Skeletal muscle cell (primary cell): Measurements from ENCODE around the gene EFCAB6.

ENCODE experiments used
- DNase-seq: peaks from one replicate; pipeline ENCODE4 v3.0.0-alpha.2; 2010; ENCODE audit warnings: low read depth
- H3K4me3 ChIP-seq: 2 replicates; pipeline ENCODE4 v1.5.1; 2011; ENCODE audit warnings: low read depth, mild to moderate bottlenecking, control low read depth, low read length, moderate library complexity

EFCAB6 gene

DNA sequence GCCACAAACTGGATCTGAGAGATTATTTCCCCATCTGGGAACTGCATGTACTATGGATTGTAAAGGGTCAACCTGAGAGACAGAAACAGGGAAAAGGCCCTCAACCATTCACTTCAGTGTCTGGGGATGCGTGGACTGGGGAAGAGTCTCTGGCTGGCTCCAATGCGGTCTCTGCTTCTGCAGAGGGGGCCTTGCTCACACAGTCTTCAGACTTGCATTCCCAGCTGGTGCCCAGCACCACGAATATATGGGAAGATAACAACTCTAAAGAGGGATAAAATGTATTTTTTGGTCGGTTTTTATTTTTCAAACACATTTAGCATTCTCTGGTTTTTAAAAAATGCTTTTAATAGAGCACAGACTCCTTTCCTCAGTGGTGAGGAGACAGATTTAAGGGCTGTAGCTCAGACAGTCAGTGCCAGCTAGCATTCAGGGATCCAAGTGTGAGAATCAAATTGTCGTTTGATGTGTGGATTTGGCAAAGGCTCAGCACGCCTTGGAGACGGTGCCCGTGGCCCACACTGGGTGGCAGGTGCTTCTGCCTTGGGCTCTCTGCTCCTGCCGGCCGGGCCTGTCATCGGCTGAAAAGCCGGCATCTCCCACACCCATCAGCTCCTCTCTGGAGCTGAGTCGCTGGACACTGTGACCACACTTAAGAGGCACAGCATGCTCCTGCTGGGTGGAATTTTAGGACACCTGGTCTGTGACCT lies 8.0 kb upstream of the EFCAB6 start:
- no peak overlapping the region for H3K4me3 ChIP-seq
- DNase-seq, result no peak

- no peak overlapping the region for H3K4me3 ChIP-seq
- no peak for DNase-seq
These were observed 7.4 kb upstream of the EFCAB6 start for GRCh38 chr22:43819421-43819921.

GRCh38 chr22:43818981-43819380 lies 6.9 kb upstream of the EFCAB6 start:
- no peak overlapping the region for H3K4me3 ChIP-seq
- no peak for DNase-seq

DNA sequence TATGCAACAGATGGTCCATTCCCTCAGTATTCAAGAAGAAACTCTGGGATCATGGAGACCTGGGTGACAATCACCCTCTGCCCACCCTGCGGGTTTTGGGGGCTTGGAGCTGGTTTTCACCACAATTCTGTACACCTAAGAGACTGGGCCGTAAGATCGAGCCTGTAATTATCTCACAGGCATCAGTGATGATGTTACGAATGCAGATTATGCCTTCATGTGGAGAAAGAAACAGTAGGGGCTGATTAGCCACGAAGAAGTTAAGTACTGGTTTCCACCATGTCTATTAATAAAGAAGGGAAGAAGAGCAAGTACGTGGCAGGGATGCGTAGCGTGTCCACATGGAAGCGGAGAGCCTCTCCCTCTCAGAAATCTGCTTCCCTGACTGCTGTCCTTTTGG lies 5.3 kb upstream of the EFCAB6 start:
- no peak overlapping the region for H3K4me3 ChIP-seq
- no peak for DNase-seq

DNA sequence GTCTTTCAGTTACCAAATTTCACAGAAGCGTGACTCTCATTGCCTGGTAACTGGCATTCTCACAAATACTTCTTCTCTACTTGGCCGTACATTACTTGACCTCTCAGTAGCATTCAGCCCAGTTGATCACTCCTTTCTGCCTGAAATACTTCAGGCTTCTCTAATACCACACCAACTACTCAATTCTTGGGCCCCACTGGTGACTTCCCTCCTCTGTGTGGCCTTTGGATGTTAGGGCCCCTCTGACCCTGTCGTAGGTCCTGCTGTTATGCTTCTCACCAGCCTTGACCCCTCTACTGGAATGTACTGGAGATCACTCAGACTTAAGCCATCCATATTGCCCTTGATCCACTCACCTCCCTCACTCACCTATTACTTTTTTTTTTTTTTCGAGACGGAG lies 2.2 kb upstream of the EFCAB6 start:
- DNase-seq, result no peak
- H3K4me3 ChIP-seq, result no peak overlapping the region

DNA sequence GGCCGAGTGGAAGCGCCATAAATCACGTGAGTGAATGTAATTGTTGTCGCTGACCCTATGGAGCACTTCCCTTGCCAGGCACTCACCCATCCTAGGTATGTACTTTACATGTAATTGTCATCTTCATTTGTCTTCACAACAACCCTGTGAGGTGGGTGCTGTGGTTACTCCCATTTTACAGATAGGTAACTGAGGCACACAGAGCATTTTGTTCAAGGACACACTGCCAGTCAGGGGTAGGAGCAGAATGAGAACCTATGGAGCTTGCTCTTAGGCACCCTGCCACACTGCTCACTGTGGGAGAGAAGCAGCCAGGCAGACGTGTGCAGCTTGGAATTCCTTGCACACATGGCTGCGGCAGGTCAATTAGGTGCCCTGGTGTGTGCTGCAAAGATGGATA lies 785 bp upstream of the EFCAB6 start:
- no peak for DNase-seq
- H3K4me3 ChIP-seq, result peak overlapping the region; percentile 64

- no peak for DNase-seq
These were observed 342 bp downstream of the EFCAB6 start for GRCh38 chr22:43811777-43812148.

DNA sequence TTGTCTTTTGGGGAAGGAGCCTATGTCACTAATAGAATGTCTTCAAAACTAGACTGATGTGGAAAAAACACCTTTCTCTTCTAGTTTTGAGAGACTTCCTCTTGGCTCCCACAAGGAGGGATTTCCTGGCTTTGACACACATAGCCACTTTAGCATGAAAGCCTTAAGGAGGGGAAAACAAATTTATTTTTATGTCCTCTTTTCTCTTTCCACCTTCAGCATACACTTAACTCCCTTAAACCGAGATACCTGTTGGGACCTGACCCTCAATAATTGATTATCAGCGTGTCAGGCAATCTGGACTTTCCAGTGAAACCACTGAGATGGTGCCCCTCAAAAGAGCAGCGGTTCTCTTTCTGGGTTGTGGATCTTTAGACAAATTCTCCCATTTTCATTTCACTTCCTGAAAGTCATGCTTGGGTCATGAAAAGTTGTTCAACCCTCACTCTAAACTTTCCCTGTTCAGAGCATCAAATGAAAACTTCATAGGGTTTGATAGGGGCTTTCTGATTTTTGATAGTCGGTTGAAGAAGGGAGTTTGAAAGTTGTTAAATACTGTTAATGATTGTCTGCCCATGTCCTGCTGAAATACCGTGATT lies 9.1 kb downstream of the EFCAB6 start:
- DNase-seq, result no peak
- no peak overlapping the region for H3K4me3 ChIP-seq

More at GRCh38 chr22:43811777-43812148, 342 bp downstream of the EFCAB6 start:
- peak overlapping the region; percentile 64 for H3K4me3 ChIP-seq

- DNase-seq, result no peak
- no peak overlapping the region for H3K4me3 ChIP-seq
These were observed 11.1 kb downstream of the EFCAB6 start for GRCh38 chr22:43800970-43801369.

GRCh38 chr22:43798492-43798891 lies 13.6 kb downstream of the EFCAB6 start:
- no peak for DNase-seq
- H3K4me3 ChIP-seq, result no peak overlapping the region

DNA sequence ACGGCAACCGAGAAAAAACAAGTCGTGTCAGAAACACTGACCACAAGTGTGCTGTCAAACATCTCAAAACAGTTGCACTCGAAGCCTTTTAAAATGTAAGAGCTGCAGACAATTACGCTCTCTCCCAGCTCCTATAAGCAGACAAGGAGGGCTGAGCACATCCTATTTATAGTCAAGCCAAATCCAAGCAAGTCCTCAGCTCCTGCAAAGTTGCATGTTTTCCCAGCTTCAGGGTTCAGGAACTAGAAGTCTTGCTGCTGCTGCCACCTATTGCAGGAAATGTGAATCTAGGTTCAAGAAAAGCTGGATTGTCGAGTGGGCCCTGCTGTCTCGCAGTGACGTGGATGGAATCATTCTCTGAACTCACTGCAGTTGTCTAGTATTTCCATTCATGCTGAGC lies 15.5 kb downstream of the EFCAB6 start:
- H3K4me3 ChIP-seq, result no peak overlapping the region
- DNase-seq, result peak; percentile 11

DNA sequence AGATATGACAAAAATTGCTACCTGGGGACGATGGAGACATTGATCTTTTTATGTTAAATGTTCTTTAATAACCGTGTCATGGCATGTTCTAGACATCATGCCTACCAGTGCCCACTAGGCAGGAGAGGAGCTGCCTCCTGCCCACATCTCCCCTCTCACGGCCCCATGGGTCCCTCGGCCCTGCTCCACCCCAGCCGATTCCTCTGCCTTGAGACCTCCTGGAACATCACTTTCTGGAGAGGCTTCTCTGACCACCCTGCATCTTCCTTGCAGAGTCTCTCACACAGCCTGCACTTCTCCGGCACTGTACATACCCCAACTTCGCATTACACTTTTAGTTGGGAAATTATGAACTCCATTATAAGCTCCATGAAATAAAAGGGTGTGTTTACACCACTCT lies 16.8 kb downstream of the EFCAB6 start:
- no peak for DNase-seq

GRCh38 chr22:43792905-43793304 lies 19.2 kb downstream of the EFCAB6 start:
- no peak for DNase-seq
- no peak overlapping the region for H3K4me3 ChIP-seq

More for the DNA sequence above, 16.8 kb downstream of the EFCAB6 start:
- no peak overlapping the region for H3K4me3 ChIP-seq

DNA sequence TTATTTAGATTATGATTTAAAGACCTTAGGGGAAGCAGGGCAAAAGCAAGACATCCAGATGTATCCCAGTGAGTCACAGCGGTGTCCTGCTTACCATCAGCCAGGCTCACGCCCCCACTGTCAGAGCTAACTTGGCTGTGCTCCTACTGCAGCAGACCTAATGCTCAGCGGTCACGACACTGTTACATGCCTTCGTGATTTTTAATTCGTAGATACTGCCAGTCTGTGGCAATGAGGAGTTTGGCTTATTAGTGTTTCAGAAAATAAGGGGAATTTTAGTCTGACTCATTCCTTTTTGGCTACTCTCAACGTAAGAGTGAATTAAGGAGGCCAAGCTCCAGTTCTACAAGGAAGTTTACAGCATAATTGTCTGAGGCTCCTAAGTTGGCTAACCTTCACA lies 22.7 kb downstream of the EFCAB6 start:
- DNase-seq, result peak; percentile 82

GRCh38 chr22:43783777-43784176 lies 28.3 kb downstream of the EFCAB6 start:
- DNase-seq, result no peak
- H3K4me3 ChIP-seq, result no peak overlapping the region

More for the DNA sequence above, 22.7 kb downstream of the EFCAB6 start:
- H3K4me3 ChIP-seq, result no peak overlapping the region

GRCh38 chr22:43782448-43782847 lies 29.7 kb downstream of the EFCAB6 start:
- no peak overlapping the region for H3K4me3 ChIP-seq
- no peak for DNase-seq

DNA sequence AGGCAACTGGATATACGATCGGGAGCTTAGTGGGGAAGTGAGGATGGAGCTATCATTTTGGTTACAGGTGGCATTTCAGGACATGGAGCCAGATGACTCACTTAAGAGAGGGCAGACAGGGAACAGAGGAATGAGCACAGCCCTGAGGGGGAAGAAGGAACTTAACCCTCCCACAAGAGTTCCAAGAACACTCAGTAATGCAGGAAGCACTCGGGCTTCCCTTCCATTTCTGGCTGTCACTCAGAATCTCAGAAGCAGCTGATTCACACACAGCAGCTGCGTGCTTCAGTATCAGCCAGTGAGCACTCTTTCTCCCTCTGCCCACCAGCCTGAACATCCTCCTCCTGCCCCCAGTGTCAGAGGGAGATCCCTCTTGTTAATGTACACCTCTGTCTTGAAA lies 34.8 kb downstream of the EFCAB6 start:
- DNase-seq, result peak; percentile 59
- no peak overlapping the region for H3K4me3 ChIP-seq

DNA sequence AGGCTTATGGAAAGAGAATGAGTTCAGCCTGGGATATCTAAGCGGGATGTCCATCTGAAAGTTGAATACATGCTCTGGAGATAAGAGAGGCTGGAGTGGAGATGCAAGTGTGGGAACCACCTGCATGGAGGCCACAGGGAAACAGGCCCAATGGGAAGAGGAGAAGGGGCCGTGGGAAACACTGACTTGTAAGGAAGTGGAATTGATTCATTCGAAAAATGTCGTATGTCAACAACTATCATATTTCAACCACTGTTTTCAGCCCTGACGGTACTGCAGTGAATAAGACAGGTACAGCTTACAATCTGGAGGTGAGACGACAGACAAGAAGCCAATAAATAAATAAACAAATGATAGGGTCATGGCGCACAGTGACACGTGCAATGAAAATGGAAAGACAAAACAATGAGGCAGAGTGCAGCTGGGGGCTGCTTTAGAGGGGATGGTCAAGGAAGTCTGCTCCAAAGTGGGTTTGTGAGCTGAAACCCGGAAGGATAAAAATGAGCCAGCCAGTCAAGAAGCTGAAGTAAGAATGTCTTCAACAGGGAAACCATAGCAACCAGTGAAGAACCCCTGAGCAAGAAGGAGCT lies 35.9 kb downstream of the EFCAB6 start:
- no peak overlapping the region for H3K4me3 ChIP-seq

DNA sequence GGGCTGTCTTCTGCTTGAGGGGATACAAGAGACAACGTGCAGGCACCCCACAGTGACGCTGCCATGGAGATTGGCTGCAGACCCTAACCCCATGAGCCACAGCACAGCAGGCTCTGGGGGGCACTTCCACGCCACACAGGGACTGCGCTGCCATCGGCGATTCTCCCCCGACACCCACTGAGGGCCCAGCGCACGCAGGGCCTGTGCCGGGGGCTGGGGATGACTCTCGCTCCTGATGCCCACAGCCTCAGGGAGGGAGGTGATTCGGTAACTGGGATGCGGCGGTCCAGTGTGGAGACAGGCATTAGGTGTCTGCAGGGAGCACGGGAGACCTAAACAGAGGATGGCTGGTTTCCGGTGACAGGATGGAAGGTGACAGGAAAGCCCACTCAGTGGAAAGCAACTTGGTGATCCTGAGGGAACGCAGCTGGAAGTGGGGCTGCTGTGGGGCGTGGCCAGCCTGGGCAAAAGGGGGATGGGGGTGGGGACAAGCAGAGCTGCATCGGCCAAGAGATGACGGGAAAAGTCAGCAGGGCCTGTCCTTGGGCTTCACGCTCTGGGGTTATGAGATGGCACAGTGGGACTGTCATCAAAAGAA lies 37.7 kb downstream of the EFCAB6 start:
- no peak for DNase-seq
- H3K4me3 ChIP-seq, result no peak overlapping the region

More for the DNA sequence above, 35.9 kb downstream of the EFCAB6 start:
- no peak for DNase-seq

GRCh38 chr22:43772831-43773230 lies 39.3 kb downstream of the EFCAB6 start:
- no peak for DNase-seq
- H3K4me3 ChIP-seq, result no peak overlapping the region
